ENCODE results near the gene UHRF1.

UHRF1 gene

GRCh38 chr19:5000120-5000611 is 90.9 kb downstream of the UHRF1 start:
- no peak overlapping the region for H3K4me3 ChIP-seq (ENCODE audit: low read length)
- TF ChIP-seq, protein P1, sequence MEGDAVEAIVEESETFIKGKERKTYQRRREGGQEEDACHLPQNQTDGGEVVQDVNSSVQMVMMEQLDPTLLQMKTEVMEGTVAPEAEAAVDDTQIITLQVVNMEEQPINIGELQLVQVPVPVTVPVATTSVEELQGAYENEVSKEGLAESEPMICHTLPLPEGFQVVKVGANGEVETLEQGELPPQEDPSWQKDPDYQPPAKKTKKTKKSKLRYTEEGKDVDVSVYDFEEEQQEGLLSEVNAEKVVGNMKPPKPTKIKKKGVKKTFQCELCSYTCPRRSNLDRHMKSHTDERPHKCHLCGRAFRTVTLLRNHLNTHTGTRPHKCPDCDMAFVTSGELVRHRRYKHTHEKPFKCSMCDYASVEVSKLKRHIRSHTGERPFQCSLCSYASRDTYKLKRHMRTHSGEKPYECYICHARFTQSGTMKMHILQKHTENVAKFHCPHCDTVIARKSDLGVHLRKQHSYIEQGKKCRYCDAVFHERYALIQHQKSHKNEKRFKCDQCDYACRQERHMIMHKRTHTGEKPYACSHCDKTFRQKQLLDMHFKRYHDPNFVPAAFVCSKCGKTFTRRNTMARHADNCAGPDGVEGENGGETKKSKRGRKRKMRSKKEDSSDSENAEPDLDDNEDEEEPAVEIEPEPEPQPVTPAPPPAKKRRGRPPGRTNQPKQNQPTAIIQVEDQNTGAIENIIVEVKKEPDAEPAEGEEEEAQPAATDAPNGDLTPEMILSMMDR (conservative IDR thresholded peaks at IDR 0.05; ENCODE audit: low read depth, low read length): no peak

GRCh38 chr19:5001615-5002014 is 92.3 kb downstream of the UHRF1 start:
- H3K4me3 ChIP-seq (ENCODE audit: low read length): no peak overlapping the region
- no peak for DNase-seq (ENCODE audit: low read depth)
- TF ChIP-seq, protein P1 (conservative IDR thresholded peaks at IDR 0.05; ENCODE audit: low read depth, low read length): peak; percentile 74

More at GRCh38 chr19:5000120-5000611, 90.9 kb downstream of the UHRF1 start:
- DNase-seq (ENCODE audit: low read depth): no peak

- DNase-seq (ENCODE audit: low read depth): no peak
- TF ChIP-seq, protein P1 (conservative IDR thresholded peaks at IDR 0.05; ENCODE audit: low read depth, low read length): no peak
- H3K4me3 ChIP-seq (ENCODE audit: low read length): no peak overlapping the region
Observed at GRCh38 chr19:5002143-5002542, 92.8 kb downstream of the UHRF1 start.

DNA sequence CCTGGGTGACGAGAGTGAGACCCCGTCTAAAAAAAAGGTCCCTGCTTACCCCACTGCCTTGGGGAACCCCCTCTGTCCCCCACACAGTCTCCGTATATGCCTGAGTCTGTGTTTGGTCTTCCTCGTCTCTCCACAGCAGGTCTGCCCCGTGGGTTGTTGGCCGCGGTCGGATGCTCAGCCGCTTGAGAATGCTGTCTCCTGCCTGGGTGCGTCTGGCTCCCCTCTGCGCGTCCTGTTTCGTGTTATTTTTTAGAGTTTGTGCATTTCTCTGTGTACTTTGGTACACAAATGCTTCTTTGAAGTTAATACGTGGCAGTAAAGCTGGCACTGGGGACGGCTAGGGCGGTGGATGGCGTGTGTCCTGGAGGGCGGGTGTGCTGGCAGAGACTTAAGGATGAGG is 94.5 kb downstream of the UHRF1 start:
- H3K4me3 ChIP-seq (ENCODE audit: low read length): no peak overlapping the region
- TF ChIP-seq, protein P1 (conservative IDR thresholded peaks at IDR 0.05; ENCODE audit: low read depth, low read length): no peak
- DNase-seq (ENCODE audit: low read depth): no peak

GRCh38 chr19:5005096-5005495 is 95.8 kb downstream of the UHRF1 start:
- TF ChIP-seq, protein P1 (conservative IDR thresholded peaks at IDR 0.05; ENCODE audit: low read depth, low read length): no peak
- H3K4me3 ChIP-seq (ENCODE audit: low read length): no peak overlapping the region
- no peak for DNase-seq (ENCODE audit: low read depth)

DNA sequence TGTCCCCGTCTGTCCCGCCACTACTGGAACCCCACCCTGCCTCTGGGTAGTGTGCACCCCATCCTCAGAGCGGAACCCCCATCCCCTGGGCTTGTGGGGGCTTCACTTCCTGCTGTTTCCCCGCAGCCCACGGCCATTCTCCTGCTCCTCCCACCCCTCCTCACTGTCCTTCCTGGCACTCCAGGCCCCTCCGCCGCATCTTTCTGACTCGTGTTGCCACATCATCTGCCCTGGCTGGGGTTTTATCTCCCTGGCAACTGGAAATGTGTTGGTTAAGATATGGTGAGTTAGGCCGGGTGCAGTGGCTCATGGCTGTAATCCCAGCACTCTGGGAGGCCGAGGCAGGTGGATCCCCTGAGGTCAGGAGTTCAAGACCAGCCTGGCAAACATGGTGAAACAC is 96.9 kb downstream of the UHRF1 start:
- TF ChIP-seq, protein P1 (conservative IDR thresholded peaks at IDR 0.05; ENCODE audit: low read depth, low read length): no peak
- H3K4me3 ChIP-seq (ENCODE audit: low read length): no peak overlapping the region
- no peak for DNase-seq (ENCODE audit: low read depth)

- no peak overlapping the region for H3K4me3 ChIP-seq (ENCODE audit: low read length)
- TF ChIP-seq, protein P1 (conservative IDR thresholded peaks at IDR 0.05; ENCODE audit: low read depth, low read length): no peak
- DNase-seq (ENCODE audit: low read depth): no peak
Observed at GRCh38 chr19:5006821-5007220, 97.5 kb downstream of the UHRF1 start.
